Mucosa of rectum (tissue), 2 donors: ENCODE results near the gene PAX8.

Experiments used
- H3K27ac ChIP-seq, 2 donors: one replicate each; pipeline ENCODE4 v1.7.0; 2013; ENCODE audit warnings: inconsistent platforms in 2 of 2, low read depth in 2 of 2, low read length in 2 of 2
- H3K27me3 ChIP-seq, 2 donors: one replicate each; pipeline ENCODE4 v1.7.0; 2013; ENCODE audit warnings: low read length in 2 of 2; ENCODE audit not compliant: control insufficient read depth in 2 of 2, insufficient read depth in 2 of 2
- H3K36me3 ChIP-seq, 2 donors: one replicate each; pipeline ENCODE4 v1.7.0; 2013; ENCODE audit warnings: low read length in 2 of 2; ENCODE audit not compliant: control insufficient read depth in 2 of 2, insufficient read depth in 2 of 2
- H3K4me1 ChIP-seq, 2 donors: one replicate each; pipeline ENCODE4 v1.7.0; 2013; ENCODE audit warnings: low read length in 2 of 2, mild to moderate bottlenecking in 1 of 2; ENCODE audit not compliant: control insufficient read depth in 2 of 2, insufficient read depth in 2 of 2
- H3K4me3 ChIP-seq, 2 donors: one replicate each; pipeline ENCODE4 v1.7.0; 2013; ENCODE audit warnings: low read length in 2 of 2
- H3K9ac ChIP-seq, 2 donors: one replicate each; pipeline ENCODE4 v1.7.0; 2013; ENCODE audit warnings: low read length in 2 of 2, low read depth in 1 of 2, mild to moderate bottlenecking in 1 of 2
- H3K9me3 ChIP-seq, 2 donors: one replicate each; pipeline ENCODE4 v1.7.0; 2013; ENCODE audit warnings: low read length in 2 of 2; ENCODE audit not compliant: control insufficient read depth in 2 of 2
- donor health status: healthy.
- donor health status: Normal muscosa, but diverticular disease.

The PAX8 gene

GRCh38 chr2:113184531-113185230, 94.0 kb downstream of the PAX8 start:
- H3K4me1 ChIP-seq, result peaks cover 6 to 26% of the 10 kb centered on the region in 2 donors
- H3K27ac ChIP-seq, result no peak overlapping the region
- H3K36me3 ChIP-seq, result peaks cover 5 to 33% of the 10 kb centered on the region in 2 donors
- H3K27me3 ChIP-seq, result no peaks in the 10 kb centered on the region
- H3K4me3 ChIP-seq, result no peak overlapping the region
- H3K9me3 ChIP-seq, result no peaks in the 10 kb centered on the region
- H3K9ac ChIP-seq, result no peak overlapping the region

DNA sequence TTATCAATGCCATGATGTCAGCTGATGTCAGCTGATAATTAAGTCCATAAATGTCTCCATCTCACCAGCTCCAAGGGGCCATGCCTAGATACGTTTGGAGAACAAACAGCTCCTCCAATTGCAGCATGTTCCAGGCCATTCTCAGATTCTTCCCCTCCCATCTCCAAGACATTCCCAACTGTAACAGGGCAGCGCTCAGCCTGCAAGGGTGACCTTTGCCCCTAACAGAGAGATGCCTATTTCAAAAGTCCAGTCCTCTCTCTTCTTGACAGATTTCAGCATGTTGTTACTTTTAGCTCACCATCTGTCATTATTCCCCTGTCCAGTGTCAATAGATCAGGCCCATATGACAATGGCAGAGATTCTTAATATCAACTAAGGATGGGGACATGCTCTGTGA, 95.0 kb downstream of the PAX8 start:
- H3K4me3 ChIP-seq, result no peak overlapping the region
- no peaks in the 10 kb centered on the region for H3K27me3 ChIP-seq
- no peak overlapping the region for H3K9ac ChIP-seq
- no peak overlapping the region for H3K27ac ChIP-seq
- H3K36me3 ChIP-seq, result peaks cover 5 to 32% of the 10 kb centered on the region in 2 donors
- H3K9me3 ChIP-seq, result no peaks in the 10 kb centered on the region
- H3K4me1 ChIP-seq, result peaks cover 6 to 26% of the 10 kb centered on the region in 2 donors

- no peak overlapping the region for H3K9ac ChIP-seq
- H3K4me1 ChIP-seq, result peaks cover 8 to 26% of the 10 kb centered on the region in 2 donors
- no peak overlapping the region for H3K4me3 ChIP-seq
- H3K27ac ChIP-seq, result no peak overlapping the region
- no peaks in the 10 kb centered on the region for H3K27me3 ChIP-seq
- H3K36me3 ChIP-seq, result peaks cover 5 to 33% of the 10 kb centered on the region in 2 donors
- H3K9me3 ChIP-seq, result no peaks in the 10 kb centered on the region
Measured at GRCh38 chr2:113183264-113183663, 95.5 kb downstream of the PAX8 start.

GRCh38 chr2:113182471-113183260, 96.1 kb downstream of the PAX8 start:
- H3K27me3 ChIP-seq, result no peaks in the 10 kb centered on the region
- peaks cover 5 to 31% of the 10 kb centered on the region in 2 donors for H3K36me3 ChIP-seq
- H3K9me3 ChIP-seq, result no peaks in the 10 kb centered on the region
- no peak overlapping the region for H3K27ac ChIP-seq
- no peak overlapping the region for H3K9ac ChIP-seq
- no peak overlapping the region for H3K4me3 ChIP-seq
- peaks cover 8 to 26% of the 10 kb centered on the region in 2 donors for H3K4me1 ChIP-seq

DNA sequence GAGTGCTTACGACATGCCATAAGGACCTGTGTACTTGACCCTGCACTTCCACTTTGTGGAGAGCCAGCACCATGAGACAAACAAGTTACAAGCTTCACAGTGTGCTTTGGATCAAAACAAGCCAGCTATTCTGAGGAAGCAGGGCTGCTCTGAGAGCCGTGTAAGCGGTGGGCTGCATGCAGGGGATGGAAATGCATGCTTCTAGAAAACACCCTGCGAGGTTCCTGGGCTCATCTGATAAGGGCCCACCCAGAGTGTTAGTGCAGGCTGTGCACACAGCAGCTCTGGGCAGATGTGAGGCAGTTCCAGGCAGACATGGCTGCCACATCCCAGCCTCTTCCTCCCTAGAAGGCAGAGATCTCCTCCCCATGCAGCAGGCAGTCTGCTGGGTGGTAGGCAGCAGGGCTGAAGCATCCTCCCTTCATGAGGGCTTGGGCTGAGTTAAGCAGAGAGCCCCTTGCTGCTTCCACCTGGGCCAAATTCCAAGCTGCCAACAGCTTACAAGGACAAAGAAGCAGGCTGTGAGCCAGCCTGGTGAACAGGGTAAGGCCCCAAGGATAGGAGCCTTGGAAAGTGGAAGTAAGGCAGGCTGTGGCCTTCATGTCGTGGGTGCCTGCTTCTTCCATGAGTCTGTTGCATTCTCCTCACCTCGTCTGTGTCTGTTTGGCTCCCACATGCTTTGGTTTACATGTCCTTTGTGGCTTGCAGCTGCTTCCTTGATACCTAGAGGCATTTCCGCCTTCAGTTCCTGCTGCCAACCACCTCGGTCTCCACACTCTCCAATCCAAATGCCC, 97.3 kb downstream of the PAX8 start:
- H3K9me3 ChIP-seq, result no peaks in the 10 kb centered on the region
- H3K27me3 ChIP-seq, result no peaks in the 10 kb centered on the region
- H3K4me3 ChIP-seq, result no peak overlapping the region
- H3K36me3 ChIP-seq, result peaks cover 5 to 25% of the 10 kb centered on the region in 2 donors
- H3K9ac ChIP-seq, result no peak overlapping the region
- H3K4me1 ChIP-seq, result peaks cover 13 to 26% of the 10 kb centered on the region in 2 donors
- no peak overlapping the region for H3K27ac ChIP-seq

GRCh38 chr2:113180131-113180946, 98.4 kb downstream of the PAX8 start:
- Histone ChIP-seq H3K4me3 (no peak overlapping the region), H3K27ac (no peak overlapping the region), H3K9me3 (no peaks in the 10 kb centered on the region), H3K27me3 (no peaks in the 10 kb centered on the region), H3K36me3 (peaks cover 5 to 20% of the 10 kb centered on the region in 2 donors), H3K4me1 (peaks cover 15 to 21% of the 10 kb centered on the region in 2 donors), H3K9ac (no peak overlapping the region)

- Histone ChIP-seq H3K36me3 (peaks cover 5 to 17% of the 10 kb centered on the region in 2 donors), H3K27me3 (no peaks in the 10 kb centered on the region), H3K9me3 (no peaks in the 10 kb centered on the region), H3K9ac (no peak overlapping the region), H3K27ac (no peak overlapping the region), H3K4me3 (no peak overlapping the region), H3K4me1 (peaks cover 15 to 21% of the 10 kb centered on the region in 2 donors)
Measured at GRCh38 chr2:113179446-113180045, 99.2 kb downstream of the PAX8 start.

DNA sequence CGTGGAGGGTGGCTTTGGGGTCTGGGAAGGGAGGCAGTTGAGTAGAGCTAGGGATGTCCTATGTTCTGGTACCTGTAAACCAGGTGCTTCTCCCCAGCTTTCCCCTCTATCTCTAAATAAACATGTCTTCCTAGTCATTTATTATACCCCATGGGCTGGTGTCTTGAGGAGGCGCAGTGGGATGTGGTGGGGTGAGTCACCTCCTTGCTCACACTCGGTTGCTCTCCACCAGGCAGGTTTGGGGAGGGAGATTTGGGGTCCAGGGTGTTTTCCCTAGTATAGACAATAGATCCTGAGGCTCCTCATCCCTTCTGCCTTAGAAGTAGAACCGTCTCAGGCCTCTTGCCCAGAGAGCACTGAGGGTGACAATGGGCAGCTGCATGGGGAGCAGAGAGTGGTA, 99.8 kb downstream of the PAX8 start:
- Histone ChIP-seq H3K9me3 (no peaks in the 10 kb centered on the region), H3K4me1 (peaks cover 15 to 21% of the 10 kb centered on the region in 2 donors), H3K27me3 (no peaks in the 10 kb centered on the region), H3K4me3 (no peak overlapping the region), H3K9ac (no peak overlapping the region), H3K36me3 (peaks cover 5 to 17% of the 10 kb centered on the region in 2 donors), H3K27ac (no peak overlapping the region)

GRCh38 chr2:113178069-113178746, 100.5 kb downstream of the PAX8 start:
- Histone ChIP-seq H3K9me3 (no peaks in the 10 kb centered on the region), H3K27ac (no peak overlapping the region), H3K9ac (no peak overlapping the region), H3K4me1 (peaks cover 15 to 19% of the 10 kb centered on the region in 2 donors), H3K36me3 (peaks cover 5 to 10% of the 10 kb centered on the region in 2 donors), H3K27me3 (no peaks in the 10 kb centered on the region), H3K4me3 (no peak overlapping the region)
